Pancreas (tissue), 10 donors: ENCODE data around the gene SEBOX. TPM values are rescaled to one million over a fixed set of nuclear protein-coding genes. Genes with fewer than 3 reads are reported as not detected.

Source experiments
- ATAC-seq, 4 donors: fragments of 200-7000 bp; cut with Tn5 transposase; one replicate each; pipeline versions ENCODE4 v1.8.0 to v1.9.1; 2020; ENCODE audit warnings: mild to moderate bottlenecking in 4 of 4, moderate library complexity in 4 of 4
- DNase-seq, 6 donors: peaks; one replicate each; pipeline ENCODE4 v3.0.0-alpha.2; 2020
- FAIRE-seq: peaks from 2 replicates; lab custom pipeline; 2012; peaks lifted over from hg19 to GRCh38; lab: Jason Lieb, UNC
- H3K27ac ChIP-seq, 4 donors: fragments of 200-600 bp; sonication (generic); 1 replicate in 3 of 4; 2 replicates in 1 of 4; pipeline versions ENCODE4 v1.5.0 to v1.8.0; 2020
- H3K27me3 ChIP-seq, 4 donors: fragments of 200-600 bp; one replicate each; pipeline ENCODE4 v1.8.0; 2021
- H3K36me3 ChIP-seq, 3 donors: fragments of 200-600 bp; sonication (generic) in 1 of 3; one replicate each; pipeline versions ENCODE4 v1.5.0 to v1.8.0; 2020 to 2021
- H3K4me1 ChIP-seq, 3 donors: fragments of 200-600 bp; one replicate each; pipeline ENCODE4 v1.8.0; 2021
- H3K4me3 ChIP-seq, 4 donors: fragments of 200-600 bp; sonication (generic) in 2 of 4; one replicate each; pipeline versions ENCODE4 v1.5.0 to v1.8.0; 2020 to 2021
- H3K9me3 ChIP-seq, 4 donors: fragments of 200-600 bp; one replicate each; pipeline ENCODE4 v1.8.0; 2021
- CTCF ChIP-seq, 4 donors: fragments of 200-600 bp; sonication (generic) in 3 of 4; IDR thresholded peaks; one replicate each; pipeline versions ENCODE4 v1.5.0 to v1.8.0; 2021; ENCODE audit warnings: antibody characterized with exemption in 4 of 4
- WGBS, 2 donors: extraction: QIAGEN DNeasy Blood & Tissue Kit; methylation state at CpG; one replicate each; pipeline ENCODE4 v1.1.7; 2013; 5-methylcytosine and 5-hydroxymethylcytosine counted together
- intact Hi-C, 3 donors: fragments of 100-400 bp; cut with DNase I; formaldehyde crosslinking; loops; one replicate each; pipeline versions ENCODE4 v1.11.1 to v1.14.2; 2022
- polyA plus RNA-seq, 2 donors: library from polyadenylated mRNA; stranded (reverse); fragments of 200-250 nt; gene quantifications; one replicate each; pipeline ENCODE4 v1.2.3, GENCODE V29; 2013
- total RNA-seq, 6 donors: library from RNA; stranded (reverse); fragmentation: NEBNext Ultra II Directional in 4 of 6; extraction: Animal tissue kit (Norgen Biotek cat#: 25700) in 4 of 6; gene quantifications; one replicate each; pipeline versions ENCODE4 v1.2.1 to v1.2.4, GENCODE V29; 2021 to 2023
- donor health status: healthy with polysubstance abuse.
- donor health status: DM: no; HTN: no; CAD: no; lungs with moderate emphysema.
- donor health status: DM: no; HTN: no; CAD: no.
- donor health status: control.
- donor health status: control.
- donor health status: Bipolar disorder and iron deficiency.
- donor health status: DM: yes; HTN: yes; CAD: no.
- donor health status: DM: no; HTN: no; CAD: no.
- donor health status: DM: no; HTN: no; CAD: no.
- donor health status: DM: yes; HTN: yes; CAD: no.

Gene SEBOX
- total and polyA plus RNA-seq, 8 donors, result not detected

DNA sequence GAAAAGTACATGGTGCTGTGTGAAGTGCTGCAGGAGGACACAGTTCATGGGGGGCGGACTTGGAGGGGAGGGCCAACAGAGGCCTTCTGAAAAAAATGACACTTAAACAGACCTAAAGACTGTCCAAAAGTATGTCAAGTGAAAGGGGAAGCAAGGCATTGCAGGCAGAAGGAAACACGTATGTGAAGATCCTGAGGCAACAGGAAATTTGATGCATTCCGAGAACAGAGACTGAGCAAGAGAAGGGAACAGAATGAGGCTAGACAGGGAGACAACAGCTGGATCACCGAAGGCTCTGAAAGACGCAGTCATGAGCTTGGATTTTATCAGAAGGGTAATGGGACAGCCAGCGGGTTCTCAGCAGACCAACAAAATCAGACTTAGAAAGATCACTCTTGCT, 30.8 kb downstream of the SEBOX start:
- ATAC-seq, result no peak
- peak overlapping the region; percentile 63 to 94 (median 84) for H3K4me3 ChIP-seq

DNA sequence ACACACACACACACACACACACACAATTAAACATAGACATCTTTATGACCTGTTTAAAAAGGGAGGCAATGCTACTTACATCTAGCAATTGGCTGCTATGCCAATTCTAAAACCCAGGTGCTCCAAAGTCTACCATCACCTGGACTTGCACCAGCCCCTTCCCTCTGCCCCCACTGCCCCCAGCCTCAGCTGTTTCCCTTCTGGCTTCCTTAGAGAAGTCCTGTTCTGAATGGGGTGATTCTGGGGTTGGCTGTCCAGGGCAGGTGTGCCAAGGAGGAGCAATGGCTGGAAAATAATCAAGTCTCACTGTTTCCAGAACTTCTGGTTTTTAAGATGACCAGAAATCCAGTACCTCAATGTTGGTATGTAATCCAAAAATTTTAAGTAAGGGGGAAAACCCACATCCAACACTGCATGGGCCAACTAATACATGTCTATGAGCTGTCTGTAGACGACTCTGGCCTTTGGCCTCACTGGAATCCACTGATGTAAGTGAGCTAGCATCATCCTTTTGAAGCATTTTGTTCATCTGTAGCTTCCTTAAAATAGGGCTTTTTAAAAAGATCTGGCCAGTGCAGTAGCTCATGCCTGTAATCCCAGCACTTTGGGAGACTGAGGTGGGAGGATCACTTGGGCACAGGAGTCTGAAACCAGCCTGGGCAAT, 31.8 kb downstream of the SEBOX start:
- FAIRE-seq, result no peak
- intact Hi-C loops, result no loop called here
- Histone ChIP-seq H3K4me1 (peaks cover 12 to 42% (median 32%) of the 10 kb centered on the region in 3 donors), H3K4me3 (peak overlapping the region in 2 of 4 donors; percentile 88 to 94), H3K9me3 (no peaks in the 10 kb centered on the region), H3K27me3 (no peaks in the 10 kb centered on the region), H3K27ac (peak overlapping the region in 2 of 4 donors; percentile 97 to 98), H3K36me3 (peaks cover 0 to 16% (median 8%) of the 10 kb centered on the region in 3 donors)
- no peak for TF ChIP-seq CTCF (IDR thresholded peaks at IDR 0.05)
- no peak for ATAC-seq
- no peak for DNase-seq
- 32 to 41% methylated on average over 1 of the region's 1 CpG for WGBS, 2 donors

More for the DNA sequence above, 30.8 kb downstream of the SEBOX start:
- Histone ChIP-seq H3K4me1 (peaks cover 12 to 45% (median 35%) of the 10 kb centered on the region in 3 donors), H3K27me3 (no peaks in the 10 kb centered on the region), H3K9me3 (no peaks in the 10 kb centered on the region), H3K27ac (peak overlapping the region; percentile 82 to 98 (median 92)), H3K36me3 (peaks cover 0 to 8% (median 5%) of the 10 kb centered on the region in 3 donors)
- DNase-seq (no peak), FAIRE-seq (no peak)
- intact Hi-C loops, result no loop called here
- no peak for TF ChIP-seq CTCF (IDR thresholded peaks at IDR 0.05)
- 26 to 28% methylated on average over 6 of the region's 6 CpGs for WGBS, 2 donors

DNA sequence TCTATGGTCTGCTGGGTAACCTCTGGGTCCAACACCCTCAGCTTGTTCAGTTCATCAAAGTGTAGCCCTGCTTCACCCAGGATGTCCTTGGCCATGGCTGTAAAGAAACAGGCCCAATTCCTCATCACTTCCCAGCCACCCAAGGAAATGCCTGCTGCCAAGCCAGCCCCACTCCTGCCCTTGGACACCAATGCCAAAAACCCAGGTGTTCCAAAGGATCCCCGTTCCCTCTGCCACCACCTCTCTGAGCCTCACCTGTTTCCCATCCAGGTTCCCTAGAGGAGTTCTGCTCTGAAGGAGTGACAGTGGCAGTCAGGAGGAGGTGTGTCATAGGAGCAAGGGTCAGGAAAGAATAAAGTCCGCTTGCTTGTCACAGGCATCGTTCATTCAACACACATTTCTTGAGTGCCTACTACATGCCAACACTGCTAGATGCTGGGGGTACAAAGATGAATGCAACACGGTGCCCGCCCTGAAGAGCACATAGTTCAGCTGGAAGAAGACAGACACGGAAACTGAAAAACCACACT, 33.0 kb downstream of the SEBOX start:
- no peaks in the 10 kb centered on the region for H3K27me3 ChIP-seq
- peaks cover 3 to 33% (median 25%) of the 10 kb centered on the region in 3 donors for H3K4me1 ChIP-seq
- no peak for TF ChIP-seq CTCF (IDR thresholded peaks at IDR 0.05)
- ATAC-seq, result peak in 1 of 4 donors; percentile 1
- peaks cover 0 to 29% (median 8%) of the 10 kb centered on the region in 3 donors for H3K36me3 ChIP-seq
- H3K9me3 ChIP-seq, result no peaks in the 10 kb centered on the region
- peak in 4 of 6 donors; percentile 56 to 71 (median 68) for DNase-seq
- no peak for FAIRE-seq
- 40 to 48% methylated on average over 6 of the region's 6 CpGs for WGBS, 2 donors
- intact Hi-C loops, result no loop called here
- peak overlapping the region in 2 of 4 donors; percentile 26 to 27 for H3K27ac ChIP-seq
- no peak overlapping the region for H3K4me3 ChIP-seq

GRCh38 chr17:28330671-28331070, 34.3 kb downstream of the SEBOX start:
- Histone ChIP-seq H3K9me3 (no peaks in the 10 kb centered on the region), H3K4me3 (no peak overlapping the region), H3K4me1 (peaks cover 13 to 41% (median 33%) of the 10 kb centered on the region in 3 donors), H3K27me3 (no peaks in the 10 kb centered on the region), H3K36me3 (peaks cover 0 to 29% (median 8%) of the 10 kb centered on the region in 3 donors), H3K27ac (peak overlapping the region in 2 of 4 donors; percentile 26 to 27)
- WGBS, 2 donors, result 70 to 71% methylated on average over 5 of the region's 5 CpGs
- TF ChIP-seq CTCF (IDR thresholded peaks at IDR 0.05), result no peak
- ATAC-seq (no peak), DNase-seq (peak in 1 of 6 donors; percentile 11), FAIRE-seq (no peak)
- intact Hi-C loops, result no loop called here
